Inferior parietal cortex (tissue), 1 donor: Measurements from ENCODE around the gene CYP21A2.
"Not testable (repeated sequence)": the region's sequence is repeated elsewhere in the genome, so short reads cannot be mapped to it uniquely, and the experiment has no call there.

Experiments used
- DNase-seq: peaks from one replicate; pipeline ENCODE4 v3.0.0-alpha.2; 2016; ENCODE audit errors: extremely low spot score

The CYP21A2 gene

DNA sequence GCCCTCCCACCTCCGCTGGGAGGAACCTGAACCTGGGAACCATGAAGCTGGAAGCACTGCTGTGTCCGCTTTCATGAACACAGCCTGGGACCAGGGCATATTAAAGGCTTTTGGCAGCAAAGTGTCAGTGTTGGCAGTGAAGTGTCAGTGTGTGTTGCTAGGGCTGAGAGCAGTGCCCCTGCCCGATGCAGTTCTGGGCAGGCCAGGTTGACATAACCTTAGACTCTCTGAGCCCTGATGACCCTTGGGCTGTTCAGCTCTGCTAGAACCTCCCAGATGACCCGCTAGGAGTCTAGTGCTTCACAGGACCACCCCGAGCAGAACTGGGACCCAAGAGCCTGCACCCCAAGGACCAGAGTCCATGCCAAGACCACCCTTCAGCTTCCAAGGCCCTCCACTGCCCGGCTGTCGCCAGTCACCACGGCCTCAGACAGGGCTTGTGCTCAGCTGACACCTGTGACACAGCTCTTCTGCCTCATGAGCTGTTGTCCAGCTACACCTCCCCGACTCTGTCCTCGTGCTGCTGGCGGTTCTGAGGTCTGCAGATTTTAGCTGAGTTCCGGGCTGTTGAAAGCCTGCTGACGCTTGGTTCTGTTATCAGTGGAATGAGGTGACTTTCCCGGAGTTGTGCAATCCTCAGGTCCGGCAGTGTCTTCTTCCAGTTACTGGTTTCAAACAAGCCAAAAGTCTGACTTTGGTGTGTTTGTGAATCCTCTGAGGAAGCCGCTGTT lies 2.8 kb upstream of the CYP21A2 start:
- not testable (repeated sequence) for DNase-seq

DNA sequence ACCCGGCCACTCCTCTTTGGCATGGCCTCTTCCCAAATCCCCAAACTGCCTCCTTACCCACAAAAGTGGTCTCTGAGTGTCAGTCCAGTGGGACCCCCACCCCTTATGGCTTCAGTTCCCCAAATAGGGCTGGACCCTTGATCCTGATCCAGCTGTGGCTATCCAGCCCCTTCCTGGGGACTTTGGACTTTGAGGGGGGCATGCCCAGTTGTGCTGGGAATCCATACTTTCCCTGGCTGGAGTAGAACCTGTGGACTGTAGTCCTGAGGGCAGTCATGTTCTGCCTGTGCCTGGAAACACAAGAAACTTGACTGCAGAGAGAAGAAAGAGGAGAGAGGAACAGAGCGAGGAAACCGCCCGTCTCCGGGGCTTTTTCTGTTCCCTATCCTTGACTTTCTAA lies 1.1 kb upstream of the CYP21A2 start:
- not testable (repeated sequence) for DNase-seq

DNA sequence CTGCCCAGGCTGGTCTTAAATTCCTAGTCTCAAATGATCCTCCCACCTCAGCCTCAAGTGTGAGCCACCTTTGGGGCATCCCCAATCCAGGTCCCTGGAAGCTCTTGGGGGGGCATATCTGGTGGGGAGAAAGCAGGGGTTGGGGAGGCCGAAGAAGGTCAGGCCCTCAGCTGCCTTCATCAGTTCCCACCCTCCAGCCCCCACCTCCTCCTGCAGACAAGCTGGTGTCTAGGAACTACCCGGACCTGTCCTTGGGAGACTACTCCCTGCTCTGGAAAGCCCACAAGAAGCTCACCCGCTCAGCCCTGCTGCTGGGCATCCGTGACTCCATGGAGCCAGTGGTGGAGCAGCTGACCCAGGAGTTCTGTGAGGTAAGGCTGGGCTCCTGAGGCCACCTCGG lies 663 bp downstream of the CYP21A2 start:
- DNase-seq, result not testable (repeated sequence)

DNA sequence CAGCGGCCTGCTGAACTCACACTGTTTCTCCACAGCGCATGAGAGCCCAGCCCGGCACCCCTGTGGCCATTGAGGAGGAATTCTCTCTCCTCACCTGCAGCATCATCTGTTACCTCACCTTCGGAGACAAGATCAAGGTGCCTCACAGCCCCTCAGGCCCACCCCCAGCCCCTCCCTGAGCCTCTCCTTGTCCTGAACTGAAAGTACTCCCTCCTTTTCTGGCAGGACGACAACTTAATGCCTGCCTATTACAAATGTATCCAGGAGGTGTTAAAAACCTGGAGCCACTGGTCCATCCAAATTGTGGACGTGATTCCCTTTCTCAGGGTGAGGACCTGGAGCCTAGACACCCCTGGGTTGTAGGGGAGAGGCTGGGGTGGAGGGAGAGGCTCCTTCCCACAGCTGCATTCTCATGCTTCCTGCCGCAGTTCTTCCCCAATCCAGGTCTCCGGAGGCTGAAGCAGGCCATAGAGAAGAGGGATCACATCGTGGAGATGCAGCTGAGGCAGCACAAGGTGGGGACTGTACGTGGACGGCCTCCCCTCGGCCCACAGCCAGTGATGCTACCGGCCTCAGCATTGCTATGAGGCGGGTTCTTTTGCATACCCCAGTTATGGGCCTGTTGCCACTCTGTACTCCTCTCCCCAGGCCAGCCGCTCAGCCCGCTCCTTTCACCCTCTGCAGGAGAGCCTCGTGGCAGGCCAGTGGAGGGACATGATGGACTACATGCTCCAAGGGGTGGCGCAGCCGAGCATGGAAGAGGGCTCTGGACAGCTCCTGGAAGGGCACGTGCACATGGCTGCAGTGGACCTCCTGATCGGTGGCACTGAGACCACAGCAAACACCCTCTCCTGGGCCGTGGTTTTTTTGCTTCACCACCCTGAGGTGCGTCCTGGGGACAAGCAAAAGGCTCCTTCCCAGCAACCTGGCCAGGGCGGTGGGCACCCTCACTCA lies 1.4 kb downstream of the CYP21A2 start:
- DNase-seq, result not testable (repeated sequence)

DNA sequence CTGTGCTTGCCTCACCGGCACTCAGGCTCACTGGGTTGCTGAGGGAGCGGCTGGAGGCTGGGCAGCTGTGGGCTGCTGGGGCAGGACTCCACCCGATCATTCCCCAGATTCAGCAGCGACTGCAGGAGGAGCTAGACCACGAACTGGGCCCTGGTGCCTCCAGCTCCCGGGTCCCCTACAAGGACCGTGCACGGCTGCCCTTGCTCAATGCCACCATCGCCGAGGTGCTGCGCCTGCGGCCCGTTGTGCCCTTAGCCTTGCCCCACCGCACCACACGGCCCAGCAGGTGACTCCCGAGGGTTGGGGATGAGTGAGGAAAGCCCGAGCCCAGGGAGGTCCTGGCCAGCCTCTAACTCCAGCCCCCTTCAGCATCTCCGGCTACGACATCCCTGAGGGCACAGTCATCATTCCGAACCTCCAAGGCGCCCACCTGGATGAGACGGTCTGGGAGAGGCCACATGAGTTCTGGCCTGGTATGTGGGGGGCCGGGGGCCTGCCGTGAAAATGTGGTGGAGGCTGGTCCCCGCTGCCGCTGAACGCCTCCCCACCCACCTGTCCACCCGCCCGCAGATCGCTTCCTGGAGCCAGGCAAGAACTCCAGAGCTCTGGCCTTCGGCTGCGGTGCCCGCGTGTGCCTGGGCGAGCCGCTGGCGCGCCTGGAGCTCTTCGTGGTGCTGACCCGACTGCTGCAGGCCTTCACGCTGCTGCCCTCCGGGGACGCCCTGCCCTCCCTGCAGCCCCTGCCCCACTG lies 2.3 kb downstream of the CYP21A2 start:
- DNase-seq, result not testable (repeated sequence)

DNA sequence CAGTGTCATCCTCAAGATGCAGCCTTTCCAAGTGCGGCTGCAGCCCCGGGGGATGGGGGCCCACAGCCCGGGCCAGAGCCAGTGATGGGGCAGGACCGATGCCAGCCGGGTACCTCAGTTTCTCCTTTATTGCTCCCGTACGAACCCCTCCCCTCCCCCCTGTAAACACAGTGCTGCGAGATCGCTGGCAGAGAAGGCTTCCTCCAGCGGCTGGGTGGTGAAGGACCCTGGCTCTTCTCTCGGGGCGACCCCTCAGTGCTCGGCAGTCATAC lies 2.8 kb downstream of the CYP21A2 start:
- not testable (repeated sequence) for DNase-seq

DNA sequence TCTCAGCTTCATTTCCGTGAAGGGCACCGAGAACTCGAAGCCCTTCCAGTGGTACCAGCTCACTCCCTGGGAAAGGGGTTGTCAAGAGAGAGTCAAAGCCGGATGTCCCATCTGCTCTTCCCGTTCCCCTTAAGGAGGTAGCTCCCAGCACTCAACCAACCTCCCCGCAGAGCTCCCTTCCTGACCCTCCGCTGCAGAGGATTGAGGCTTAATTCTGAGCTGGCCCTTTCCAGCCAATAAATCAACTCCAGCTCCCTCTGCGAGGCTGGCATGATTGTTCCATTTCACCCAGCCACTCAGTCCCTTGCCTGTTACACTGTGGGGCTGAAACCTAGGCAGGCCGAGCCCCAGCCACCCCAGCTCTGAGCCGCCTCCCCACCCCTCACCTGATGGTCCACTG lies 3.2 kb downstream of the CYP21A2 start:
- DNase-seq, result not testable (repeated sequence)

DNA sequence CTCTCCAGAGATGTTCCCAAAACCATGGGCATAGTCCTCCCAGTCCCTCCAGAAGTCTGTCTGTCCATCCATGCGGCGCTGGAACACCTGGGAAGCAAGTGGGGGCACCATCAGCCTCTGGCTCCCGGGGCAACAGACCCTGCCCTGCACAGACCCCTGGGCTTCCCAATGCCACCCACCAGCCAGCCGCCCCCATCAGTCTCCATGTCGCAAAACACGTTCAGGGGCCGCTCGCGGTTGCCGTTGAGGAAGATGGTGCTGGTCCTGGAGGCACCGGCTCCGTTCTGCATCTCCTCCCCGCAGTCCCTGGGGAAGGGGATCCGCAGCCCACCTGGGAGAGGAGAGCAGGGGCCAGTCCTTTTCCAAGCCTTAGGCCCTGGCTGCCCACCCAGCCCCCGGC lies 4.1 kb downstream of the CYP21A2 start:
- not testable (repeated sequence) for DNase-seq

DNA sequence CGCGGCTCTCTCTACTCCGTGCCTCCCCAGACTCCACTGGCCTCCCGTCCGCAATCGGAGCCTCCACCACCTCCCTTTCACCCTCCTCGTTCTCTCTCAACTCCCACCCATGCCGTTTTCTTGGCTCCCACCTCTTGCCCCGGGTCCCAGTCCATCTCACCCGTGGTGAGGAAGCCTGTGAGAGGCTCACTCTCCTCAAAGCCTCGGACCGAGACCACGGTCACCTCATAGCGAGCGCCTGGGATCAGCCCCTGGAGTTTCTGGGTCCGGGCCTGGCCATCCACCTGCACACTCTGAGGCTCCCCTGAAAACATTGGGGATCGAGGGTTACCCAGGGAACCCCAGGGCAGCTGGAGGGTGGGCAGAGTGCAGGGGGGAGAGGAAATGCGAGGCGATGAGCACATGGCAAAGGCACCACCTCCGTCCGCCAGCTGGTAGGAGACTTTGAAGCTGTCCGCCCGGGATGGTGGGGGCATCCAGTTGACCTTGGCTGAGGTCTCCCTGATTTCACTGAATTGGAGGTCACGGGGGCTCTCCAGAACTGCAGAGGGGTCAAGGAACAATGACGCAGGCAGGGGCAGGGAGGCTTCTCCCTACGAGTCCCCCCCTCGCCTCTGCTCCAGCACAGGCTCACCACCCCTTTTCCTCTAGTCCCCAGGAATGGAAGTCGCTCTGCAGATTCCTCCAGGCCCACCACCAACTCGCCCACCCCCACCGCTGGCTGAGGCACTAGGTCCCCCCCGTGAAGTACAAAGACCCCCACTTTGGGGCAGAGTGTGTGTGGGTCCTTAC lies 5.6 kb downstream of the CYP21A2 start:
- not testable (repeated sequence) for DNase-seq

DNA sequence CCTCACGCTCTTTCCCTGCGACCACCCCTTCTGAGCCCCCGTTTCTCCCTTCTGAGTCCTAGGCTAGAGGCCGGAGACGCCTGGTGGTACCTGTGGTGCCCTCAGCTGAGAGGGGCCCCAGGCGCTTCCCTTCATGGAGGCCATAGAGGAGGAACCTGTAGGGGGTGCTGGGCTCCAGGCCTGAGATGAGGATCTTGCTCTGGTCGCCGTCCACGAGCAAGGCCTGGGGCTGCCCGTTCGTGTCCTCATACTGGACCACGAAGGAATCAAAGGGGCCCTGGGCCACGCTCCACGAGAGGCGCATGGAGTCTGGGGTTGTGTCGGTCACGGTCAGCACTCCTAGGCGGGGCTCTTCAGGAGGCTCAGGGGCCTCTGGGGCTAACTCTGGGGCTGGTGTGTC lies 6.7 kb downstream of the CYP21A2 start:
- not testable (repeated sequence) for DNase-seq

DNA sequence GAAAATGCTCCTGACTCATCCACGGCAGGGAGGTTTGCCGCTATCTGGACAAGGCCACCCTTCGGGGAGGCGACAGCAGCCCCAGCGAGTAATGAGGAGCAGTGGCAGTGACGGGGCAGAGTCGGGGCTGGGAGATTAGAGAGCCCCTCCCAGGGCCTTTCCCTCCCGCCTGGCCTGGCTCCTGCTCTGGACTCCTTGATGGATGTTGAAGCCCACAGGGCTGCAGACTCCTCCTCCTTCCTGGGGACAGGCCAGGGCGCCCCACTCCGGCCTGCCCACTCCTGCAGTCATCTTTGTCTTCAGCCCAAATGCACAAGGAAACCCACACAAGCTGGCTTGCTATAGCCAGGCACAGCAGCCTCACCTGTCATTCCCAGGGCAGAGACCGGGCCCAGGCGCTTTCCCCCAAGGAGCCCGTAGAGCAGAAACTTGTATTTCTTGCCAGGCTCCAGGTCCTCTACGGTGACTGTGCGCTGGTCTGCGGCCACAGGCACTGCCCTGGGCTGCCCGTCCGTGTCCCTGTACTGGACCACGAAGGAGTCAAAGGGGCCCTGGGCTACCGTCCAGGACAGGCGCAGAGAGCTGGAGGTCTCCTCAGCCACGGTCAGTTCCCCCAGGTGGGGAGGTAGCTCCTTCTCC lies 7.7 kb downstream of the CYP21A2 start:
- DNase-seq, result no peak

DNA sequence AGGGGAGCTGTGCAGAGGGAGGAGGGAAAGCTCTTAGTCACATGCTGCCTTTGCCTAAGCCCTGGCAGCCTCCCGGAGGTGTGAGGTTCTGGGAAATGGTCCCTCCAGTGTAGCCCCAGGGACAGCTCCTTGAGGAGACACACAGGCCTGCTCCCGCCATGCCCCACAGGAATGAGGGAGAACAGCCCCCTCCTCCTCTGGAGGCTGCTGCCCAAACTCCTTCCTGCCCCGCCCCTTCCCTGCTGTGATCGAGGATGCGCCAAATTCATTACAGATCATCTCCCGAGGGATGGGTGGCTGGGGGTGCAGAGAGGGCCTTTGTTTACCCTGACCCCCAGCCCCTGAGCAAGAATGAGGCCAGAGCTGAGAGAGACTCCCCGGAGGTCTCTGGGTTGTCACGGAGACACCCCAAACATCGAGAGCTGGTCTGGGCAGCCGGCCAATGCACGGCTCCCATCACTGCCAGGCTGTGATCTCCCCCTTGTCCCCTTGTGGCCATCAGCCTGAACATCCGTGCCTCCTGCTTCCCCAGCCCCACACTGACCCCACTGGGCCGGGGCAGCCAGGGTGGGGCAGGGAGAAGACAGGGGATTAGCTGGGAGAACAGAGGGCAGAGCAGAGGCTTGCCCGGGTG lies 8.4 kb downstream of the CYP21A2 start:
- DNase-seq, result no peak

DNA sequence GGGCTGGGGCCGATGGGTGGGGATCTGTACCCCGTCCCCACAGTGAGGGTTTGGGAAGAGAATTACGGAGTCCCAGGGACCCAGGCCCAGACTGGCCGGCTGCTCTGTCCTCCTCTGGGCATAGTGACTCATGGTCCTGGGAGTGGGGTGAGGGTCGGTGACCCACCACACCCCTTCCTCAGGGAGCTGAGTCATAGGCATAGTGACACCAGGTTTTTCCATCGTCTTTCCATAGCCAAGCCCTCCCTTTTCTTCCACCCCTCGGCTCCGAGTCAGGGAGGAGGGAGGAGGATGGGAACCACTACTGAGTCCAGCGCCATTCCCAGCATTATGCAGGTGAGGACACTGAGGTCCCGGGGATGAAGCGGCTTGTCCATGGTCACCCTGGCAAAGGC lies 8.9 kb downstream of the CYP21A2 start:
- no peak for DNase-seq

DNA sequence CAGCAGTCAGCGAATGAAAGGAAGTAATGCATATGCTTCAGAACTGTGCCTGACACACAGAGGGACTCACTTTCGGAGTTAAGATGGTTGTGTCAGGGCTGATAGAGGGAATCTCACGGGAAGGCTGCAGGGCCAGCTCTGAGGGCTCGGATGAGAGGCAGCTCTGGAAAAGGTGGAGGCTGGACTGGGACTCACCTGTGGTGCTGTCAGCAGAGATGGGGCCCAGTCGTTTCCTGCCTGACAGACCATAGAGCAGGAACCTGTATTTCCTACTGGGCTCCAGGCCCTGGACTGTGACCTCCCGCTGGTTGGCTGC lies 9.3 kb downstream of the CYP21A2 start:
- DNase-seq, result no peak

DNA sequence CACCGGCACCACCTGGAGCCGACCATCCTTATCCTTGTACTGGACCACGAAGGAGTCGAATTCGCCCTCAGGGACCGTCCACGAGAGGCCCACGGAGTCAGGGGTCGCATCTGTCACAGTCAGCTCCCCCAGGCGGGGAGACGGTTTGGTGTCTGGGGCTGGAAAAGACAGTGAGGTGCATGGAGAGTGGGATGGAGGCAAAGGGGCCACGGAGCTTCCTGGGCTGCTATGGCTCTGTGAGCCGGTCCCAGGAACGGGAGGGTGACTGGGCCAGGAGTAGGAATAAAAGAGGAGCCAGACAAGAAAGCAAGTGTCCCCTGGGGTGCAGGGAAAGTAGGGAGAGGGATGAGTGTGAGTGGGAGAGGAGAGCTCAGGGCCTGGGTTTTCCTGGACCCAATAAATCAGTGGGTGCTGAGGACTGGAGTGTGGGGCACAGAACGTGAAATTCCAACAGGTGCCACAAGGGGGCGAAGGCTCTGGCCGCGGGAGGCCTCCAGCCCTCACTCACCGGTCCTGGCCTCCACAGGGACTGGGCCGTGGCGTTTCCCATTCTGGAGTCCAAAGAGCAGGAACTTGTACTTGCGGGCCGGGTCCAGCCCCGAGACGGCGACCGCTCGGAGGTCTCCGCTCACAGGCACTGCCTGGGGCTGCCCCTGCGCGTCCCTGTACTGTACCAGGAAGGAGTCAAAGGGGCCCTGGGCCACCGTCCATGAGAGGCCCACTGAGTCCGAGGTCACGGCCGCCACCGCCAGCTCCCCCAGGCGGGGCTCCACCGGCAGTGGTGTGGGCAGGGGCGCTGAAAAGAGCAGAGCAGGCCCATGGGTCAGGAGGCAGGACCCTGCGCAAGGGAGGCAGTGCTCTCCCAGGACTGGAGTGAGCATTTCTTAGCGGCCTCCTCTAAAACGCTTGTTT lies 9.9 kb downstream of the CYP21A2 start:
- peak; percentile 64 for DNase-seq

DNA sequence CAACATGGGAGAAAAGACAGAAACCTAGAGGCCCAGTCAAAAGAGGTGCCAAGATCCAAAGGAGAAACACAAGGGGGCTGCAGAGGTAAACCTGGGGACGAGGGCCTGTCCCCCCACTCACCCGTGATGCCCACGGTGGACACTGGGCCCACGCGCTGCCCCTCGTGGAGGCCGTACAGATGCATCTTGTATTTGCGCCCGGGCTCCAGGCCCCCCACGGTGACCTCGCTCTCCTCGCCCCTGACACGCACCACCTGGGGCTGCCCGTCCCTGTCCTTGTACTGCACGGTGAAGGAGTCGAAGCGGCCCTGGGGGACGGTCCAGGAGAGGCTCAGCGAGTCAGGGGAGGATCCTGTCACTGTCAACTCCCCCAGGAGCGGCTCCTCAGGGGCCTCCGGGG lies 10.9 kb downstream of the CYP21A2 start:
- not testable (repeated sequence) for DNase-seq

DNA sequence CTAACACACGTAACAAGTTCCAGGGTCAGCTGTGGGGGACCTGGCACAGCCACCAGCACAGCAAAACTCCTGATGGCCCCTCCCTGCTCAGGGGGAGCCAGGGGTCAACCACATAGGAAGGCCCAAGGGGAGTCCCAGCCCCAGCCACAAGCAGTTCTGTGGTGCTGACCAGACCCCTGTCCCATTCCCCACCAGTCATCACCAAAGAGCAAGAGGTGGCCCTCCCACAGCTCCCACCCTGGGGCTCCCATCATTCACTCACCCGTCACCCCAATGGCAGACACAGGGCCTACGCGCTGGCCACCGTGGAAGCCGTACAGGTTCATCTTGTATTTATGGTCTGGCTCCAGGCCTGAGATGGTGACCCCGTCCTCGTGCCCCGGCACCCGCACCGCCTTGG lies 11.5 kb downstream of the CYP21A2 start:
- DNase-seq, result not testable (repeated sequence)

DNA sequence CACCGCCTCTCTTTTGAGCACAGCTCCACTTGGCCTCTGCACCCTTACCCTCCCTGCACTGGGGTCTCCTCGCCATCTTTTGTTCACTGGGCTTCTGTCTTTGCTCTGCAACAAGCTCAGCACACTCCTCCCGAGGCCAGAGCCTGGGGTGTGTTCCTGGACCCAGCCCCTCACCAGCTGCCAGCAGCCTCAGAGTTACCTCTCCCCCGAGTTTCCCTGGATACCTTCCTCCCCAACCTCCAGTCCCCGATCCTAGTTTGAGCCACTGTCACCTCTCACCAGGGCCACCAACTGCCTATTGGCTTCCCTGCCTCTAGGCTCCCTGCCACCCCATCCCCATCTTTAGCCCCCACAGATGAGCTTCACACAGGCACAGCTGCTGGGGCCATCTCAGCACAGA lies 12.3 kb downstream of the CYP21A2 start:
- DNase-seq, result no peak

DNA sequence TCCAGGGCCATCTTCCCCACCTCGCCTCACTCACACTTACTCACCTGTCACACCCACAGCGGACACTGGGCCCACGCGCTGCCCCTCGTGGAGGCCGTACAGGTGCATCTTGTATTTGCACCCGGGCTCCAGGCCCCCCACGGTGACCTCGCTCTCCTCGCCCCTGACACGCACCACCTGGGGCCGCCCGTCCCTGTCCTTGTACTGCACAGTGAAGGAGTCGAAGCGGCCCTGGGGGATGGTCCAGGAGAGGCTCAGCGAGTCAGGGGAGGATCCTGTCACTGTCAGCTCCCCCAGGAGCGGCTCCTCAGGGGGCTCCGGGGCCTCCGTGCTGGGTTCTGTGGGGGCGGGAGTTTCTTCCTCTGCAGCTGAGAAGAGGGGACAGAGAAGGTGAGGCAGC lies 14.4 kb downstream of the CYP21A2 start:
- DNase-seq, result not testable (repeated sequence)

DNA sequence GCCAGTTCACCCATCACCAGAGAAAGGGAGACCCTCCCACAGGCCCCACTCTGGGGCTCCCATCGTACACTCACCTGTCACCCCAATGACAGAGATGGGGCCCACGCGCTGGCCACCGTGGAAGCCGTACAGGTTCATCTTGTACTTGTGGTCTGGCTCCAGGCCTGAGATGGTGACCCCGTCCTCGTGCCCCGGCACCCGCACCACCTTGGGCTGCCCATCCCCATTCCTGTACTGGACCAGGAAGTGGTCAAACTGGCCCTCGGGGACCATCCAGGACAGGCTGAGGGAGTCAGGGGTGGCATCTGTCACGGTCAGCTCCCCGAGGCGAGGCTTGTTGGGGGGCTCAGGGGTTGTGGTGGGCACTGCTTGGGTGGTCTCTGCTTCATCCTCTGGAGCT lies 15.1 kb downstream of the CYP21A2 start:
- DNase-seq, result not testable (repeated sequence)
